LHCN-M2 (cell line): ENCODE data around the gene CHRNA4. TPM values are rescaled to one million over a fixed set of nuclear protein-coding genes. Genes with fewer than 3 reads are reported as not detected.

Experiments
- DNase-seq: peaks from one replicate; pipeline ENCODE4 v3.0.0-alpha.2; 2012; ENCODE audit warnings: low read depth
- total RNA-seq: library from RNA; depleted of rRNA; stranded (reverse); fragments of >200 nt; gene quantifications from 2 replicates; pipeline ENCODE4 v1.2.3, GENCODE V29; 2014; rRNA removed

The CHRNA4 gene
- total RNA-seq, 1 experiment from 2014 or later = not detected

DNA sequence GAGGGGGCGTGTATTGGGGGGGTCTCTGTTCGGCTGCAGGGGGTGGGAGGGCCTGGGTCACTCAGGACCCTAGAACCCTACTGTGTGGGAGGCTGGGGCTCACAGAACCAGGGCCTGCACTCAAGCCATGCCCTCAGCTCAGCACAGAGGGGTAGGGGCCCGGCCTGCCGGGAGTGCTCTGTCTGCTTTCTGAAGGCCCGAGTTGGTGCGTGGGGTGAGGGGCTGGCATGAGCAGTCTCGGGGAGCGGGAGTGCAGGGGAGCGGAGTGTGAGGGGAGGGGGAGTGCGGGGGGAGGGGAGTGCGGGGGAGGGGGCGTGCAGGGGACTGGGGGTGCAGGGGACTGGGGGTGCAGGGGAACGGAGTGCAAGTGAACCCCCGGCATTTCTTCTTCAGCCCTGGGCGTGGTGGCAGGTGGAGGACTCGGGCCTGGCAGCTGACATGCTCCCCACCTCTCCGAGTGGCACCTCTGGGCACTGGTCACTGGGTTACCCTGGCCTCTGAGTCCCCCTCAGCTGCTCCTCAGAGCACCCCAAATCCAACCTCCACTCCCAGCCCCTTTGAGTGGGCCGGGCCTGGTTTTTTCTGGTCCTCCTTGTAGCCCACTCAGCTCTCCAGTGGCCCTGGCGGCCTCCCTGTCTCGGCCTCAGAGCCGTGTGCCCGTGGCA lies 67.1 kb downstream of the CHRNA4 start:
- DNase-seq = no peak

DNA sequence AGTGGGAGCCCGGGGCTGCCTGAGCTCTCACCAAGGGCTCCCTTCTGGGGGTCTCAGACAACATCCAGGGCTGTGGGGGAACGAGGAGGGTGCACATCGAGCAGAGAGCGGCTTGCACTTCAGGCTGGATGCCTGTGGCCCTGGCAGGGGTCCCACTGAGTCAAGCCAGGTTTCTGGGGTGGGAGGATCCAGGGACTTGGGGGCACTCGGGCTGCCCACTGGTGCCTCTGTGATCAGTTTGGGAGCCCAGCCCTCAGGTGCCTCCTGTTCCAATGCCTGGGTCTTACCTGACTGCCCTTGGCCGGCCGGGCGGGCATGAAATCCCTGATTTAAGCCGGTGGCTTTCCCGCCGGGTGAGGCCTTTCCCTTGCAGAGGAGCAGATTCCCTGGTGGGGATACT lies 67.7 kb downstream of the CHRNA4 start:
- DNase-seq = no peak

Other genes with a start within 250 kb of the CHRNA4 start
- gene YTHDF1, start 145.2 kb downstream of the CHRNA4 start, total RNA-seq = 18.3 and 23.8 TPM in 2 replicates
- gene BIRC7, start 125.4 kb downstream of the CHRNA4 start, total RNA-seq = not detected in 2 replicates
- not detected in 2 replicates for gene NKAIN4, start 106.9 kb downstream of the CHRNA4 start, total RNA-seq
- gene ARFGAP1, start 88.5 kb downstream of the CHRNA4 start, total RNA-seq = 61.8 and 62.5 TPM in 2 replicates
- gene COL20A1, start 68.2 kb downstream of the CHRNA4 start, total RNA-seq = 0.06 TPM in 1 of 2 replicates, not detected in the other
- gene KCNQ2, start 111.3 kb upstream of the CHRNA4 start, total RNA-seq = not detected in 2 replicates
- 0.32 and 0.46 TPM in 2 replicates for gene EEF1A2, start 137.7 kb upstream of the CHRNA4 start, total RNA-seq
- gene PPDPF, start 159.4 kb upstream of the CHRNA4 start, total RNA-seq = 154 and 194 TPM in 2 replicates
- 0.40 and 0.45 TPM in 2 replicates for gene PTK6, start 176.0 kb upstream of the CHRNA4 start, total RNA-seq
- gene SRMS, start 186.4 kb upstream of the CHRNA4 start, total RNA-seq = not detected in 2 replicates
- 0.13 and 0.46 TPM in 2 replicates for gene FNDC11, start 192.8 kb upstream of the CHRNA4 start, total RNA-seq
- gene HELZ2, start 212.9 kb upstream of the CHRNA4 start, total RNA-seq = 21.0 and 21.9 TPM in 2 replicates